ENCODE measurements around the gene B3GNT5.
A peak's percentile ranks its signal among the peaks of the same experiment; 100 is the strongest.

B3GNT5 gene

DNA sequence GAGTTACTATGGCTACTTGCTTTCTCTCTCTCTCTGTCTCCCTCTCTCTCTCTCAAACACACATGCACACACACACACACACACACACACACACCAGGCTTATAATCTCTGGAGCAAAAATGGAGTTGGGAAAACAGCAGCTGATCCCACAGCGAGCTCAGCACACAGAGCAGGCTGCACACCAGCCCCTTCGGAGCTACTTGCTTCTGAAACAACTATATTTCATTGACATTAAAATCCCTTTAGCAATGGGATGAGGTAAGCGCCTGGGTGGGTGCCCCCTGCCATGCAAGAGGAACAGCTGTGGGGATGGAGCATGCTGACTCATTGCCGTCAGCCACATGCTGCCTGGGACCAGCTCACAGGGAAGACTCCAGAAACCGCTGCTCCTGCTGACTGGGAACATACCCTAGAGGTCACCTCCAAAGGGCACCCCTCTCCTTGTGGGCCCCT, 45.7 kb downstream of the B3GNT5 start:
- peak; percentile 27 for DNase-seq

GRCh38 chr3:183299976-183300375, 46.9 kb downstream of the B3GNT5 start:
- no peak for DNase-seq

- no peak for DNase-seq
These were observed 48.0 kb downstream of the B3GNT5 start for GRCh38 chr3:183300996-183301562.

DNA sequence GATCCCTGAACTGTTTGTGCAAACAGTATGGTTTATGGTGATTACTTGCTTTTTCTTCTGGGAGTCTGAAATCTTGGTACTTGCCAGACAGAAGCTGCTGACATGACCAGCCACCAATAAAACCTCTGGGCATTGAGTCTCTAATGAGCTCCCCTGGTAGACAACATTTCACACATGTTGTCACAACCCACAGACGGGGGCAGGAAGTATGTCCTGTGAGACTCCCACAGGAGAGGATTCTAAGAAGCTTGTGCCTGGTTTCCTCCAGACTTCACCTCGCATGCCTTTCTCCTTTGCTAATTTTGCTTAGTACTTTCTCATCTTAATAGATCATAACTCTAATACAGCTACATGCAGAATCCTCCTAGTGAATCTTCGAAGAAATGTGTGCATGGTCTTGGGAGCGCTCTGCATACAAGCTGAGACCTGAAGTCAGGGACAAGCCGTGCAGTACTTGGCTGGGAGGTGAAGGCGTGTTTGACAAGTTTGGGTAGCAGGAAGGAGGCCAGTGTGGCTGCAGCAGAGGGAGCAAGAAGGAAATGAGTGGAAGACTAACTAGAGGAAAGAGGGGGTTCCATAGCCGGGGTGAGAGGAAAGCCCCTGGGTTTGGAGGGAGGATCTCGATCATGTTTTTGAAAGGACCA, 49.0 kb downstream of the B3GNT5 start:
- DNase-seq: no peak

DNA sequence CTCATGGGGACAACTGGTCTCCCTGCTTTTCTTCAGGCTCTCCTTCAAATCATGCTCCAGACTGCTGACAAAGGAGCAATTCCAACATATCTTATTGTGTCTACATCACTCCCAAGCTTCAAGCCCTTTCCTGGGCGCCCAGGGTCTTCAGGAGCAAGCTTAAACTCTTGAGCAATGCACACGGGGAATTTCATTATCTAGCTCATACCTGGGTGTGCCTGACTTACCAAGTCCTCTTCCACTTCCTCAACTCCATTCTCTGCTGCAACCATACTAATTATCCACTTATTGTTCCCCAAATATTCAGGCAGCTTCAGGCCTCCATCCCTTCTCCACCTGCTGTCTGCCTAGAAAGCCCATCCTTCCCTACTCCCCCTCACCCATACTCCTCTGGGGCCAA, 50.6 kb downstream of the B3GNT5 start:
- no peak for DNase-seq

DNA sequence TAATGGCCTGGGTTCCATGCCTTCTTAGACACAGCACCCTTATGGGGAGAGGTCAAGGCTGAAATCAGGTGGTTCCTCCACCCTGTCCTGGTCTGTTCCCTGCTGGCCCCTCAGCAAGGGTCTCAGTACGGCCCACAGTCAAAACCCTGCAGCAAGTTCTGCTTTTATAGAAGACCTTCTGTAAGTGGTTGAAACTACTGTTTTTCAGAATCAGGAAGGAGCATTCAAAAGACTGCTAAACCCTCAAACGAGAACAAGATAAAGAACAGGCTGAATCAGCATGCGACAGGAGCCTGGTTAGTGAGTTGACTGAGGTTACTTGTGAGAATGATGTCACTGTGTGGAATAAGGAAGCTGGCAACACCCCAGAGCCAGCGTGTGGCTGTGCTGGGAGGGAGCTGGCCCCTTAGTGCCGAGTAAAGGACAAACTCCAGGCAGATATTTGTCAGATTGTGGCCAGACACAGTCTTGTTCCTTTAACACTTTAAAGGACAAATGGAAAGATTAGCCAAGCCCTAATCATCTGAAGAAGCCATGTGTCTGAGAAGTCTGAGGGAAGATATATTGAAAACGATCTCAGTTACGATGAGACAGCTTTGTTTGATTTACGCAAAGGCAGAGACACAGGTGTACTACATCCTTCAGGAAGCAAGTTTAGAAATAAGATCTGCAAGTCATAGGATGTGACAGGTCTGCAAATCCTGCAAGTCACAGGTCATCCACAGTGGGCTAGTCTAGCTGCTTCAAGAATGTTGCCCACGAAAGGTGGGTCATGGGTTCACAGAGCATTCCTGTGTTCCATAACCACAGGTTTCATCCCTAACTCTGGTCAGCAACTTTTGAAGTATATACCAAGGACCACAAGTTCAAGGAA, 54.0 kb downstream of the B3GNT5 start:
- no peak for DNase-seq

DNA sequence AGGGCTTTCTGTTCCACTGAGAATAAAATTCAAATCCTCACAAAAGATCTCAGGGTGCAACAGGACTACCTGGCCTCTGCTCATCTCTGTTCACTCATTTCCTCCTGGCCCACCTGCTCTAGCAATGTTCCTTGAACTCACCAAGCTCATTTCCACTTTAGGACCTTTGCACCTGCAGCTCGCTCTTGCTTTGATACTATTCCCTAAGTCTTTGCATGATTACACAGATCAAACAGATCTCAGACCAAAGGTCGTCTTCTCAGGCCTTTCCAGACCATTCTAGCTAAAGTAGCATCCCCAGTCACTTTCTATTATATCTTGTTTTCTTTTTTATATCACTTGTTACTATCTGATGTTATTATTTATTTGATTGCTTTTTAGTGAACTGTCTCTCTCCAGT, 54.7 kb downstream of the B3GNT5 start:
- no peak for DNase-seq

GRCh38 chr3:183308751-183309150, 55.7 kb downstream of the B3GNT5 start:
- no peak for DNase-seq

DNA sequence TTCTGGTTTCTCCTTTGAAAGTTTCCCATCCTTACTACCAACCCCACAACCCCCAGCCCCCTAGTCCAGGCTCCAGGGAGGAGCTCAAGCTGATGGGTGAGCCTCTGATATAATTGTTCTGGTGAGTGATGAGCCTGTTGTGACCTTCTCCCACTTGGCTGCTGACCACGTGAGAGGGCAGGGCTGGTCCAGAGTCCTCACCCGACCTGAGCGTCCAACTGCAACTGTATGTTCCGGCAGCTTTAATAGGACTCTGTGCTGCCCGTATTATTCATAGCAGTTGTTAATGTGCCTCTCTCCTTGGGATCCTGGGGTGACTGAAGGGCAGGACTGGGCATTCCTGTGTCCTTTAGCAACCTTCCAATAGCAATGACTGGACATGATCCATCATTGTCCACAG, 56.2 kb downstream of the B3GNT5 start:
- DNase-seq: no peak

DNA sequence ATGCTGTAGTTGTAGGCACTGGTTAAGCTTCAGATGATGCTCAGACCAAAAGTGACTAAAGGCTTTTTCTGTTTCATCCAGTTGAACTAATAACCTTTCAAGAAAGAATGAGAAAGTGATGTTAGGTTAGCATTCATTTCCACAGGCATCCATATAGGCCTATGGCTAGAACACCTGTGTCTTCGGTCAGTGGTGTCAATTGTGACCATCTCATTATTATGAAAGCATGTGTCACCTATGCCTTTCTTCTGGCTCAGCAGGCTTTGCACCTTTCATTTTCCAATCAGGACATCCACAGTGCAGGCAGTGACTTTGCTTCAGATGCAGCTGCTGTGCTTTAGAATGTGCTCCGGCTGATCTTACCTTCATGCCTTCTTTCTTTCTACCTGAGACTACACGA, 57.9 kb downstream of the B3GNT5 start:
- DNase-seq: no peak

- no peak for DNase-seq
These were observed 59.4 kb downstream of the B3GNT5 start for GRCh38 chr3:183312433-183312832.

DNA sequence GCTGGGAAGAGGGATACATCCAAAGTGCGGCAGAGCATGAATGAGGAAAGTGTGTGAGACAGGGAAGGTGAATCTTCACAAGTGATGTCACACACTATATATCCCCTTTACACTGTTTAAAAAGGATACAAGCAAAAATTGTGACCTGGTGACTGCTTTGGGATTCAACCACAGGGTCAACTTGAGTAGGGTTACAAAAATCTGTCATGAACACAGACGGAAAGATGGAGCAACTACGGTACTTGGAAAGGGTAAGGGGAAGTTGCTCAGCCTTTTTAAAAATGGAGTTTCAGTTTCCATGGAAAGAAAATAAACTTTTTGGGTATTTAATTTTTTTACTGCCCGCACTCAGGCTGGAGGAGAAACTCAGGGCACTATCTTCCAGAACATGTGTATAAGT, 60.3 kb downstream of the B3GNT5 start:
- no peak for DNase-seq

GRCh38 chr3:183313764-183314163, 60.7 kb downstream of the B3GNT5 start:
- no peak for DNase-seq

DNA sequence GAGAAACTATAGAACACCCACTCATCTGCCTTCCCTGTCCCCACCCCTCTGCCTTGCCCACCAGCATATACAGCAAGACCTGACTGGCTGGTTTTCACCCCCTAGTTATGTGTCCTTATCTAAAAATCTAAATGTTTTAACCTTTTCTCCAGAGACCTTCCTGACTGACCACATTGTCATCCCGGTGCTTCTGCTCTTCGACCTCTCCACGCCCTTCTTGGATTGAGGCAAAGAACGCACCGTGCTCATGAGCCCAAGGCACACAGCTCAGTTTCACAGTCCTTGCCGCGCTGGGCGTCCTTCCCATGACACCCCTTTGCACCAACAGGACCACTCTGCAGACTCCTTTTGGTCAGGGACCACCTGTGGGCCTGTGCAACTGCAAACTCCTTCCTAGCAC, 62.7 kb downstream of the B3GNT5 start:
- DNase-seq: no peak

DNA sequence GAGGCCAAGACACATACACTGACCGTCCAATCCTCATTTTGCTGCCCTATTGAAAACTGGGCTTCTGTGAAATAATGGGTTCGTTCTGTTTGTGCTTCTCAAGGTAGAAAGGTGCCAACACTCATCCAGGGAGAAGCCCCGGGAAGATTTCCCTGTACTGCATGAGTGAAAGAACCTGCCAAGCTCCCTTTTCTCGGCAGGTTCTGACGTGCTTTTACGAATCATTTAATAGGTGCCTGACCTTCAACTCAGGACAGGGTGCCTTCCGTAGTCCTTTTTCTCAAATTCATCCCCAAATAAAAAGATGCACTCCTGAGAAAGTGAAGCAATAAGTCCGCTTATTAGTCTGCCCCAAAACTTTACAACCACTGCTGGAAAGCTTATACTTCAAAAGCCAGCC, 64.2 kb downstream of the B3GNT5 start:
- no peak for DNase-seq

DNA sequence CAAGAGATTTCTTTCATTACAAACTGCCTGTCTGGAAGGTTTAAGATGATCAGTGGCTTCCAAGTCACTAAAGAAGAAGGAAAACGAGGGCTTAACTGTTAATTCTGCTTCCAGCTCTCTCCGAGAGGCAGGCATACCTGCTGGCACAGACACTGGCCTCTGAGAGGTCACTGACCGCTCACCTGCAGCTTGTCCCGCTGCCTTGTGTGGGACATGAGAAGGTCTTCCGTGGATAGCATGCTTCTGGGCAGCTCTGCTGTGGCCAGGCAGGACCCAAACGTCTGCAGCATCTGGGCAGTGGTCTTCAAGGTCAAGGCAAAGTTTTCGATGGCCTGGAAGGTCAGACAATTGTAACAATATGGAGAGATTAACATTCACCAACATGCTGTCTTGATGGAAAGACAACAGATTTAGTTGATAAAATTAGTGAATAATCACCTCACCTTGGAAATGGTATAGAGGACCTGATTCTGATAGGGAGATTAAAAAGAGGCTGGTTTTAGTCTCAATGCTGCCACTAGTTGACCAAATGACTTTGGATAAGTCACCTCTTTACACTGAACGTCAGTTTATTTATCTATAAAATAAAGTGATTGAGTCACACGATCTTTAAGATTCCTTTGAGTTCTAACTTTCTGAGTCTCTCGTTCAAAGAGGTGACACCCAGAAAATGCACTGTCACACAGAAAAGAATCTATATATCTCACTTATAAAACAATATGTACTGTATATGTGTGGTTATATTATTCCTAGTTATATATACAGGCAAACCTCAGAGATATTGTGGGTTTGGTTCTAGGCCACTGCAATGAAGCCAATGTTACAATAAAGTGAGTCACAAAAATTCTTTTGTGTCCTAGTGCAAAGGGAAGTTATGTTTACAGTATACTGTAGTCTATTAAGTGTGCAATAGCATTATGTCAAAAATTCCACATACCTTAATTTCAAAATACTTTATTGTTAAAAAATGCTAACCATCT, 65.1 kb downstream of the B3GNT5 start:
- no peak for DNase-seq

DNA sequence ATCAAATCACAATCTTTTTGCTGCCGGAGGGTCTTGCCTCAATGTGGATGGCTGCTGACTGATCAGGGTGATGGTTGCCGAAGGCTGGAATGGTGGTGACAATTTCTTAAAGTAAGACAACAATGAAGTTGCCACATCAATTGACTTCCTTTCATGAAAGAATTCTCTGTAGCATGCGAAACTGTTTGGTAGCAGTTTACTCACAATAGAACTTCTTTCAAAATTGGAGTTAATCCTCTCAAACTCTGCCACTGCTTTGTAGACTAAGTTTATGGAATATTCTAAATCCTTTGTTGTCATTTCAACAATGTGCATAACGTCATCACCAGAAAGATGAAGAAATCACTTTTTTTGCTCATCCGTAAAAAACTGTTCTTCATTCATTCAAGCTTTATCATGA, 65.8 kb downstream of the B3GNT5 start:
- no peak for DNase-seq

DNA sequence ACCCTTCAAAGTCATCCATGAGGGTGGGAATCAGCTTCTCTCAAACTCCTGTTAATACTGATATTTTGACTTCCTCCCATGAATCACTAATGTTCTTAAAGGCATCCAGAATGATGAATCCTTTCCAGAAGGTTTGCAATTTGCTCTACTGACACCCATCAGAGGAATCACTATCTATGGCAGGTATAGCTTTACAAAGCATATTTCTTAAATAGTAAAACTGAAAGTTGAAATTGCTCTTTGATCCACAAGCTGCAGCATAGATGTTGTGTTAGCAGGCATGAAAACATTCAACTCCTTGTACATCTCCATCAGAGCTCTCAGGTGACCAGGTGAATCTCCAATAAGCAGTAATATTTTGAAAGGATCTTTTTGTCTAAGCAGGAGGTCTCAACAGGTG, 66.3 kb downstream of the B3GNT5 start:
- DNase-seq: no peak

Data from T1000 (cell line).